OCI-LY1 (cell line): Measurements from ENCODE around the gene FAM13A.

Experiments
- H2AFZ ChIP-seq: fragments of 200-600 bp; sonication (generic), shearing (Covaris generic); 2 replicates; pipeline ENCODE4 v1.6.0; 2014; ENCODE audit warnings: antibody characterized with exemption, mild to moderate bottlenecking, low read length
- H3F3A ChIP-seq: fragments of 200-600 bp; sonication (generic), shearing (Covaris generic); 2 replicates; pipeline ENCODE4 v1.6.0; 2014; ENCODE audit warnings: mild to moderate bottlenecking, antibody characterized with exemption, low read length, moderate library complexity; ENCODE audit not compliant: insufficient read depth
- H3K27ac ChIP-seq: fragments of 200-600 bp; sonication (generic); 2 replicates; pipeline ENCODE4 v1.5.1; 2014; ENCODE audit warnings: low read length, mixed run types, mild to moderate bottlenecking, low read depth; ENCODE audit not compliant: poor library complexity, severe bottlenecking
- H3K27me3 ChIP-seq: fragments of 200-600 bp; sonication (generic); 2 replicates; pipeline ENCODE4 v1.6.0; 2014; ENCODE audit warnings: antibody characterized with exemption, mild to moderate bottlenecking, low read length, moderate library complexity; ENCODE audit not compliant: insufficient read depth
- H3K36me3 ChIP-seq: fragments of 200-600 bp; sonication (generic); 2 replicates; pipeline ENCODE4 v1.6.1; 2014; ENCODE audit warnings: mild to moderate bottlenecking, antibody characterized with exemption, low read length, moderate library complexity, mixed read lengths; ENCODE audit not compliant: insufficient read depth
- H3K4me1 ChIP-seq: fragments of 200-600 bp; sonication (generic); 2 replicates; pipeline ENCODE4 v1.5.1; 2014; ENCODE audit warnings: mild to moderate bottlenecking, low read length, moderate library complexity; ENCODE audit not compliant: insufficient read depth, severe bottlenecking
- H3K4me2 ChIP-seq: fragments of 200-600 bp; sonication (generic), shearing (Covaris generic); 2 replicates; pipeline ENCODE4 v1.6.1; 2014; ENCODE audit warnings: low read length
- H3K4me3 ChIP-seq: fragments of 200-600 bp; sonication (generic); 2 replicates; pipeline ENCODE4 v1.5.1; 2014; ENCODE audit warnings: low read length, low read depth, mild to moderate bottlenecking, mixed read lengths; ENCODE audit not compliant: poor library complexity, severe bottlenecking
- H3K79me2 ChIP-seq: fragments of 200-600 bp; shearing (Covaris generic); 2 replicates; pipeline ENCODE4 v1.6.1; 2016; ENCODE audit warnings: mixed run types, low read length, mixed read lengths; ENCODE audit not compliant: insufficient read depth
- H3K9ac ChIP-seq: fragments of 200-600 bp; sonication (generic), shearing (Covaris generic); 2 replicates; pipeline ENCODE4 v1.6.1; 2014; ENCODE audit warnings: mild to moderate bottlenecking, low read length, mixed read lengths
- H3K9me2 ChIP-seq: fragments of 200-600 bp; sonication (generic), shearing (Covaris generic); 2 replicates; pipeline ENCODE4 v1.6.1; 2014; ENCODE audit warnings: low read depth, mild to moderate bottlenecking, low read length, mixed read lengths
- H3K9me3 ChIP-seq: fragments of 200-600 bp; shearing (Covaris generic); 2 replicates; pipeline ENCODE4 v1.6.1; 2014; ENCODE audit warnings: low read length, mixed read lengths
- H4K20me1 ChIP-seq: fragments of 200-600 bp; sonication (generic), shearing (Covaris generic); 2 replicates; pipeline ENCODE4 v1.6.0; 2016; ENCODE audit warnings: mild to moderate bottlenecking, low read length; ENCODE audit not compliant: insufficient read depth
- EZH2 ChIP-seq: fragments of 200-600 bp; sonication (generic), shearing (Covaris generic); IDR thresholded peaks from 2 replicates; pipeline ENCODE4 v1.8.0; 2017; ENCODE audit warnings: borderline replicate concordance, mixed run types, mild to moderate bottlenecking, antibody characterized with exemption, low read length, moderate library complexity, mixed read lengths
- TF ChIP-seq, protein P1 (sequence below): fragments of 200-600 bp; sonication (generic), shearing (Covaris generic); IDR thresholded peaks from 2 replicates; pipeline ENCODE4 v1.5.1; 2017; ENCODE audit warnings: mild to moderate bottlenecking, antibody characterized with exemption, low read length, moderate library complexity, mixed read lengths

Gene FAM13A

DNA sequence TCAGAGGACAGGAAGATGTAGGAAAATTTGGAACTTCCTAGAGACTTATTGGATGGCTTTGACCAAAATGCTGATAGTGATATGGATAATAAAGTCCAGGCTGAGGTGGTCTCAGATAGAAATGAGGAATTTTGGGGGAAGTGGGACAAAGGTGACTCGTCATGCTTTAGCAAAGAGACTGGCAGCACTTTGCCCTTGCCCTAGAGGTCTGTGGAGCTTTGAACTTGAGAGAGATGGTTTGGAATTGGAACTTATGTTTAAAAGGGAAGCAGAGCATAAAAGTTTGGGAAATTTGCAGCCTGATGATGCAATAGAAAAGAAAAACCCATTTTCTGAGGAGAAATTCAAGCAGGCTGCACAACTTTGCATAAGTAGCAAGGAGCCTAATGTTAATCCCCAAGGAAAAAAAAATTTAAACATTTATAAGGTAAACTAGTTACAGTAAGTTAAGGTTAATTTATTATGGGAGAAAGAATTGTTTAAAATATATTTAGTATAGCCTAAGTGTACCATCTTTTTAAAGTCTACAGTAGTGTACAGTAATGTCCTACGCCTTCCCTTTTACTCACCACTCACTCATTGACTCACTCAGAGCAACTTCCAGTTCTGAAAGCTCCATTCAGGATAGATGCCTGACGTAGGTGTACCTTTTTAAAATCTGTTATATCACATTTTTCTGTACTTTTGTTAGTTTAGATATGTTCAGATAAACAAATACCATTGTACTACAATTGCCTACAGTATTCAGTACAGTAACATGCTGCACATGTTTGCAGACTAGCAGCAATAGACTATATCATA lies 101.2 kb downstream of the FAM13A start:
- TF ChIP-seq, protein P1, sequence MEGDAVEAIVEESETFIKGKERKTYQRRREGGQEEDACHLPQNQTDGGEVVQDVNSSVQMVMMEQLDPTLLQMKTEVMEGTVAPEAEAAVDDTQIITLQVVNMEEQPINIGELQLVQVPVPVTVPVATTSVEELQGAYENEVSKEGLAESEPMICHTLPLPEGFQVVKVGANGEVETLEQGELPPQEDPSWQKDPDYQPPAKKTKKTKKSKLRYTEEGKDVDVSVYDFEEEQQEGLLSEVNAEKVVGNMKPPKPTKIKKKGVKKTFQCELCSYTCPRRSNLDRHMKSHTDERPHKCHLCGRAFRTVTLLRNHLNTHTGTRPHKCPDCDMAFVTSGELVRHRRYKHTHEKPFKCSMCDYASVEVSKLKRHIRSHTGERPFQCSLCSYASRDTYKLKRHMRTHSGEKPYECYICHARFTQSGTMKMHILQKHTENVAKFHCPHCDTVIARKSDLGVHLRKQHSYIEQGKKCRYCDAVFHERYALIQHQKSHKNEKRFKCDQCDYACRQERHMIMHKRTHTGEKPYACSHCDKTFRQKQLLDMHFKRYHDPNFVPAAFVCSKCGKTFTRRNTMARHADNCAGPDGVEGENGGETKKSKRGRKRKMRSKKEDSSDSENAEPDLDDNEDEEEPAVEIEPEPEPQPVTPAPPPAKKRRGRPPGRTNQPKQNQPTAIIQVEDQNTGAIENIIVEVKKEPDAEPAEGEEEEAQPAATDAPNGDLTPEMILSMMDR: no peak
- no peak for TF ChIP-seq EZH2
- H3K4me3 ChIP-seq: no peak overlapping the region
- H4K20me1 ChIP-seq: no peaks in the 10 kb centered on the region
- no peak overlapping the region for H3K27ac ChIP-seq
- H3K36me3 ChIP-seq: no peaks in the 10 kb centered on the region
- H3F3A ChIP-seq: no peaks in the 10 kb centered on the region
- no peaks in the 10 kb centered on the region for H3K4me1 ChIP-seq
- H3K79me2 ChIP-seq: no peaks in the 10 kb centered on the region
- H3K27me3 ChIP-seq: no peaks in the 10 kb centered on the region
- no peak overlapping the region for H3K4me2 ChIP-seq
- H3K9ac ChIP-seq: no peak overlapping the region
- no peaks in the 10 kb centered on the region for H3K9me3 ChIP-seq
- no peaks in the 10 kb centered on the region for H3K9me2 ChIP-seq
- H2AFZ ChIP-seq: no peak overlapping the region

DNA sequence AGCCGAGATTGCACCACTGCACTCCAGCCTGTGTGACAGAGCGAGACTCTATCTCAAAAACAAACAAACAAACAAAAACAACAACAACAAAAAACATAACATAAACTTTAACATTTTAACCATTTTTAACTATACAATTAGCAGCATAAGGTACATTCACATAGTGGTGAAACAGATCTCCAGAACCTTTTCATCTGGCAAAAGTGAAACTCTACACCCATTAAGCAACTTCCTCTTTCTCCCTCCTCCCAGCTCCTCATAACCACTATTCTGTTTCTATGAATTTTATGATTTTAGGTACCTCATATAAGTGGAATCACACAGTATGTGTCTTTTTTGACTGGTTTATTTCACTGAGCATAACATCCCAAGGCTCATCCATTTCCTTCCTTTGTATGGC lies 103.6 kb downstream of the FAM13A start:
- Histone ChIP-seq H3K27ac (no peak overlapping the region), H3K9me3 (no peaks in the 10 kb centered on the region), H3K79me2 (no peaks in the 10 kb centered on the region), H2AFZ (no peak overlapping the region), H3F3A (no peaks in the 10 kb centered on the region), H3K4me3 (no peak overlapping the region), H3K4me2 (no peak overlapping the region), H3K4me1 (no peaks in the 10 kb centered on the region), H3K9ac (no peak overlapping the region), H3K36me3 (no peaks in the 10 kb centered on the region), H4K20me1 (no peaks in the 10 kb centered on the region), H3K9me2 (no peaks in the 10 kb centered on the region), H3K27me3 (no peaks in the 10 kb centered on the region)
- TF ChIP-seq EZH2: no peak
- TF ChIP-seq, protein P1: no peak

DNA sequence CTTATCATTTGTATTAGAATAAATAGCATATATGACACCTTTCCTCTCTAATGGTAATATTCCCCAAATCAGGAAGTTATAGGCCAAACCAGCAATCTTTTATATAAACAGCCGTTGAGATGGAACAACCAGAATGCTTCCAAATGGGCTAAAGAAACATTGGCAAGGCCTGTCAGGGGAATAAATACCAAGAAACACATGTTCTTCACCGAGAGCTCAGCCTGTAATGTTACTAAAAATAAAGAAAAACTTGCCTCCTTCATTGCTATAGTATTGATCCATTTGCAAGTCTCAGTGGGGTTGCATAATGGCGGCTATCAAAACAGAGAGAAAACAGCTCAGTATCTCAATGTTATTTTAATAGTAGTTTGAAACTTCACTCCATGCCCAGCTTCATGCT lies 104.9 kb downstream of the FAM13A start:
- no peaks in the 10 kb centered on the region for H3K9me3 ChIP-seq
- H3K36me3 ChIP-seq: no peaks in the 10 kb centered on the region
- no peak for TF ChIP-seq EZH2
- TF ChIP-seq, protein P1: no peak
- no peak overlapping the region for H3K27ac ChIP-seq
- H3K4me2 ChIP-seq: no peak overlapping the region
- H3K4me3 ChIP-seq: no peak overlapping the region
- no peaks in the 10 kb centered on the region for H3F3A ChIP-seq
- no peaks in the 10 kb centered on the region for H3K4me1 ChIP-seq
- H3K9ac ChIP-seq: no peak overlapping the region
- H3K27me3 ChIP-seq: no peaks in the 10 kb centered on the region
- no peaks in the 10 kb centered on the region for H3K9me2 ChIP-seq
- no peaks in the 10 kb centered on the region for H3K79me2 ChIP-seq
- H2AFZ ChIP-seq: no peak overlapping the region
- H4K20me1 ChIP-seq: no peaks in the 10 kb centered on the region
